ENCODE results near the gene MTHFD1. TPM values are rescaled to one million over a fixed set of nuclear protein-coding genes. Genes with fewer than 3 reads are reported as not detected.

Gene MTHFD1
- total RNA-seq, 1 donor from 2014 or later: 49.3 TPM

GRCh38 chr14:64500088-64500487 is 111.9 kb downstream of the MTHFD1 start:
- Histone ChIP-seq H3K79me2 (ENCODE audit: low read depth) (peaks cover 69% of the 10 kb centered on the region), H3K27me3 (no peaks in the 10 kb centered on the region), H3K4me1 (peaks cover 18% of the 10 kb centered on the region), H2AFZ (replicated peaks) (no peak overlapping the region), H3K36me3 (no peaks in the 10 kb centered on the region), H3K9me3 (ENCODE audit: low read depth) (no peaks in the 10 kb centered on the region), H4K20me1 (ENCODE audit: low read depth) (peaks cover 2% of the 10 kb centered on the region), H3F3A (ENCODE audit: low read depth) (peaks cover 24% of the 10 kb centered on the region), H3K27ac (no peak overlapping the region), H3K9ac (no peak overlapping the region), H3K4me3 (no peak overlapping the region), H3K4me2 (no peak overlapping the region)
- no peaks in the 10 kb centered on the region for H3K9me3 Mint-ChIP-seq
- TF ChIP-seq CTCF (IDR thresholded peaks at IDR 0.05) (no peak), EZH2 (IDR thresholded peaks at IDR 0.05) (no peak), EZH2phosphoT487 (IDR thresholded peaks at IDR 0.05) (no peak)
- H3K4me1 Mint-ChIP-seq: peaks cover 16% of the 10 kb centered on the region
- DNase-seq (ENCODE audit: low spot score): no peak
- H3K27ac Mint-ChIP-seq: no peak overlapping the region
- peaks cover 2% of the 10 kb centered on the region for H3K27me3 Mint-ChIP-seq (ENCODE audit: insufficient read depth, low read depth)
- H3K36me3 Mint-ChIP-seq: peaks cover 5% of the 10 kb centered on the region
- no peak overlapping the region for H3K4me3 Mint-ChIP-seq

GRCh38 chr14:64501411-64502171 is 113.4 kb downstream of the MTHFD1 start:
- Mint-ChIP-seq H3K4me3 (peak overlapping the region; percentile 94), H3K27ac (no peak overlapping the region), H3K9me3 (no peaks in the 10 kb centered on the region), H3K4me1 (peaks cover 25% of the 10 kb centered on the region), H3K36me3 (peaks cover 5% of the 10 kb centered on the region), H3K27me3 (ENCODE audit: insufficient read depth, low read depth) (peaks cover 2% of the 10 kb centered on the region)
- no peak for TF ChIP-seq EZH2 (IDR thresholded peaks at IDR 0.05)
- TF ChIP-seq CTCF (IDR thresholded peaks at IDR 0.05): no peak
- no peak overlapping the region for H3K9ac ChIP-seq
- H3K4me2 ChIP-seq: peak overlapping the region; percentile 89
- no peak overlapping the region for H2AFZ ChIP-seq (replicated peaks)
- H3K79me2 ChIP-seq (ENCODE audit: low read depth): peaks cover 80% of the 10 kb centered on the region
- H4K20me1 ChIP-seq (ENCODE audit: low read depth): peaks cover 12% of the 10 kb centered on the region
- H3K4me3 ChIP-seq: peak overlapping the region; percentile 80
- peaks cover 21% of the 10 kb centered on the region for H3K4me1 ChIP-seq
- DNase-seq (ENCODE audit: low spot score): no peak
- no peaks in the 10 kb centered on the region for H3K27me3 ChIP-seq
- H3F3A ChIP-seq (ENCODE audit: low read depth): peaks cover 31% of the 10 kb centered on the region
- H3K9me3 ChIP-seq (ENCODE audit: low read depth): no peaks in the 10 kb centered on the region
- H3K27ac ChIP-seq: no peak overlapping the region
- H3K36me3 ChIP-seq: no peaks in the 10 kb centered on the region

- no peak for DNase-seq (ENCODE audit: low spot score)
- no peaks in the 10 kb centered on the region for H3K36me3 ChIP-seq
- peak overlapping the region; percentile 59 for H3K9ac ChIP-seq
- peaks cover 21% of the 10 kb centered on the region for H4K20me1 ChIP-seq (ENCODE audit: low read depth)
- H3K27me3 ChIP-seq: no peaks in the 10 kb centered on the region
- Mint-ChIP-seq H3K27me3 (ENCODE audit: insufficient read depth, low read depth) (peaks cover 2% of the 10 kb centered on the region), H3K4me3 (peak overlapping the region; percentile 94), H3K9me3 (no peaks in the 10 kb centered on the region), H3K27ac (no peak overlapping the region), H3K36me3 (peaks cover 5% of the 10 kb centered on the region), H3K4me1 (peaks cover 34% of the 10 kb centered on the region)
- peak overlapping the region; percentile 80 for H3K4me3 ChIP-seq
- no peak overlapping the region for H3K27ac ChIP-seq
- no peak overlapping the region for H2AFZ ChIP-seq (replicated peaks)
- peaks cover 31% of the 10 kb centered on the region for H3F3A ChIP-seq (ENCODE audit: low read depth)
- peaks cover 81% of the 10 kb centered on the region for H3K79me2 ChIP-seq (ENCODE audit: low read depth)
- H3K9me3 ChIP-seq (ENCODE audit: low read depth): no peaks in the 10 kb centered on the region
- TF ChIP-seq EZH2phosphoT487 (IDR thresholded peaks at IDR 0.05): no peak
- TF ChIP-seq EZH2 (IDR thresholded peaks at IDR 0.05): no peak
- no peak for TF ChIP-seq CTCF (IDR thresholded peaks at IDR 0.05)
- peaks cover 21% of the 10 kb centered on the region for H3K4me1 ChIP-seq
- peak overlapping the region; percentile 89 for H3K4me2 ChIP-seq
These were observed 114.3 kb downstream of the MTHFD1 start for GRCh38 chr14:64502456-64502855.

Data from neural progenitor cell (in vitro differentiated cells).